Adrenal gland (tissue), 12 donors: ENCODE data around the gene NDUFAF5. TPM values are rescaled to one million over a fixed set of nuclear protein-coding genes. Genes with fewer than 3 reads are reported as not detected.
A peak's percentile ranks its signal among the peaks of the same experiment; 100 is the strongest.

Experiments used
- DNase-seq, 7 donors: peaks; one replicate each; pipeline ENCODE4 v3.0.0-alpha.2; 2019 to 2020
- H3K27ac ChIP-seq, 5 donors: fragments of 200-600 bp; sonication (generic) in 4 of 5; 1 replicate in 3 of 5; 2 replicates in 2 of 5; pipeline versions ENCODE4 v1.5.1 to v1.8.0; 2016 to 2020; ENCODE audit warnings: mild to moderate bottlenecking in 1 of 5
- H3K27me3 ChIP-seq: fragments of 200-600 bp; 2 replicates; pipeline ENCODE4 v1.8.0; 2021
- H3K36me3 ChIP-seq, 2 donors: fragments of 200-600 bp; replicated peaks in 1 of 2; 1 replicate in 1 of 2; 2 replicates in 1 of 2; pipeline versions ENCODE4 v1.5.1 to v1.8.0; 2018 to 2022
- H3K4me1 ChIP-seq, 2 donors: fragments of 200-600 bp; replicated peaks in 1 of 2; 1 replicate in 1 of 2; 2 replicates in 1 of 2; pipeline versions ENCODE4 v1.5.1 to v1.8.0; 2018 to 2021
- H3K4me3 ChIP-seq, 4 donors: fragments of 200-600 bp; sonication (generic) in 3 of 4; one replicate each; pipeline ENCODE4 v1.5.1; 2016 to 2018
- H3K9me3 ChIP-seq, 3 donors: fragments of 200-600 bp; sonication (generic) in 1 of 3; replicated peaks in 1 of 3; 1 replicate in 2 of 3; 2 replicates in 1 of 3; pipeline versions ENCODE4 v1.5.1 to v1.8.0; 2016 to 2021
- CTCF ChIP-seq, 6 experiments: fragments of 450-650 bp in 4 of 6; fragments of 200-600 bp in 2 of 6; sonication (generic) in 1 of 6; IDR thresholded peaks; 1 replicate in 5 of 6; 2 replicates in 1 of 6; pipeline versions ENCODE4 v1.5.1 to v1.8.0; 2016 to 2021; ENCODE audit warnings: antibody characterized with exemption in 6 of 6, mild to moderate bottlenecking in 2 of 6, moderate library complexity in 1 of 6
- POLR2A ChIP-seq, 2 donors: fragments of 450-650 bp; IDR thresholded peaks; one replicate each; pipeline ENCODE4 v1.6.1; 2017; ENCODE audit warnings: antibody characterized with exemption in 2 of 2, mild to moderate bottlenecking in 2 of 2, moderate library complexity in 1 of 2
- WGBS, 4 donors: extraction: QIAGEN DNeasy Blood & Tissue Kit in 2 of 4; methylation state at CpG; one replicate each; pipeline versions ENCODE4 v1.1.5 to v1.1.7; 2013 to 2017; 5-methylcytosine and 5-hydroxymethylcytosine counted together
- intact Hi-C, 2 donors: fragments of 100-400 bp; cut with DNase I; formaldehyde crosslinking; loops; one replicate each; pipeline versions ENCODE4 v1.14.1 to v1.15.0; 2022 to 2023
- polyA plus RNA-seq, 3 donors: library from polyadenylated mRNA; stranded (reverse); fragments of 200-250 nt in 2 of 3; fragments of 350-450 nt in 1 of 3; fragmentation: Illumina TruSeq in 1 of 3; extraction: RNeasy Lipid Tissue Mini Kit (QIAGEN cat#74804) in 1 of 3; gene quantifications; one replicate each; pipeline ENCODE4 v1.2.3, GENCODE V29; 2013 to 2014
- total RNA-seq, 9 donors: library from RNA; depleted of rRNA in 4 of 9; stranded (reverse); fragments of >200 nt in 4 of 9; fragments of 120-200 nt in 1 of 9; fragmentation: NEBNext Ultra II Directional in 1 of 9; extraction: Animal tissue kit (Norgen Biotek cat#: 25700) in 1 of 9; gene quantifications; one replicate each; pipeline versions ENCODE4 v1.1.0 to v1.2.4, GENCODE V29; 2013 to 2023
- donor health status: healthy with polysubstance abuse.
- donor health status: Bipolar disorder and iron deficiency.
- donor health status: DM: yes; HTN: yes; CAD: no.
- donor health status: DM: no; HTN: no; CAD: no.
- donor health status: DM: no; HTN: no; CAD: no.
- donor health status: DM: yes; HTN: yes; CAD: no.

The NDUFAF5 gene
- total and polyA plus RNA-seq, 12 donors: 6.3 to 54.1 (median 22.9) TPM

DNA sequence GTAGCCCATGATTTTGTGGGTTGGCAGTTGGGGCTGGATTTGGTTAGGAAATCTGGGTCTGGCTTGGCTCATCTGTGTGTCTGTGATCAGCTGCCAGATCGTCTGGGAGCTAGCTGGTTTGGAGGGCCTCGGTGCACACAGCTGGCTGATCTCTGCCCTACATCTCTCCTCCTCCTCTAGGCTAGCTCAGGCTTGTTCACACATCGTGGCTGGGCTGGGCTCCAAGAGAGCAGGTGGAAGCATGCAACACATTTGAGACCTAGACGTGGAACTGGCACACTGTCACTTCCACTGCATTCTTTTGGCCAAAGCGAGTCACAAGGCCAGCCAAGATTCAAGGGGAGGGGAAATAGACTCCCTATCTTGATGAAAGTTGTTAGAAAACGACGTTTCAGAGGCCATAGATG, 15.9 kb downstream of the NDUFAF5 start:
- peak; percentile 63 to 97 (median 94) for DNase-seq
- Histone ChIP-seq H3K4me1 (peaks cover 6 to 16% of the 10 kb centered on the region in 2 donors), H3K27ac (peak overlapping the region in 3 of 5 donors; percentile 24 to 43 (median 41)), H3K27me3 (no peaks in the 10 kb centered on the region), H3K9me3 (no peaks in the 10 kb centered on the region), H3K4me3 (no peak overlapping the region), H3K36me3 (peaks cover 0 to 67% of the 10 kb centered on the region in 2 donors)
- intact Hi-C loops: no loop called here
- TF ChIP-seq CTCF (IDR thresholded peaks at IDR 0.05) (no peak), POLR2A (IDR thresholded peaks at IDR 0.05) (no peak)
- 11 to 22% (median 18%) methylated on average over 6 to 7 of the region's 7 CpGs for WGBS, 4 donors

DNA sequence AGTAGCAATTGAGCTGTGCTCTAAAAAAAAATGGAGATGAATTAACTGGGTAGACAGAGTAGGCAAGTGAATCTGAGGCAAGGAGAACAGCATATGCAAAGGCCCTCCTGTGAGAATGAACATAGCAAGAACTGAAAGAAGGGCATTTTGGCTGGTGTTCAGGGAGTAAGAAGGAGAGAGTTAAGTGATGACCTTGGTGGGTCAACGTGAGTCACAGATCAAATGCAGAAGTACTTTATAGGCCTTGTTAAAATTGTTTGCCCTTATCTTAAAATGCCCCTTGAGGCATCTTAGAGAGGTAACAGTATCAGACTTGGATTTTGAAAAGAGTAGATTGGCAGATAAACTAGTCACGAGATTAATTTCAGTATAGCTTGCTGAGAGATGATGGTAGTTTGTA, 24.5 kb downstream of the NDUFAF5 start:
- intact Hi-C loops: no loop called here
- Histone ChIP-seq H3K27ac (peak overlapping the region in 2 of 5 donors; percentile 1 to 29), H3K36me3 (peaks cover 0 to 75% of the 10 kb centered on the region in 2 donors), H3K4me1 (no peaks in the 10 kb centered on the region), H3K27me3 (no peaks in the 10 kb centered on the region), H3K4me3 (no peak overlapping the region), H3K9me3 (no peaks in the 10 kb centered on the region)
- WGBS, 4 donors: 40 to 53% (median 49%) methylated on average over 2 of the region's 2 CpGs
- DNase-seq: peak in 3 of 7 donors; percentile 26 to 47 (median 43)
- TF ChIP-seq POLR2A (IDR thresholded peaks at IDR 0.05): no peak
- TF ChIP-seq CTCF (IDR thresholded peaks at IDR 0.05): no peak

- Histone ChIP-seq H3K4me3 (no peak overlapping the region), H3K27ac (peak overlapping the region in 2 of 5 donors; percentile 1 to 29), H3K36me3 (peaks cover 0 to 75% of the 10 kb centered on the region in 2 donors), H3K9me3 (no peaks in the 10 kb centered on the region), H3K27me3 (no peaks in the 10 kb centered on the region), H3K4me1 (no peaks in the 10 kb centered on the region)
- DNase-seq: no peak
- TF ChIP-seq CTCF (IDR thresholded peaks at IDR 0.05) (no peak), POLR2A (IDR thresholded peaks at IDR 0.05) (no peak)
- 90 to 100% (median 94%) methylated on average over 3 of the region's 3 CpGs for WGBS, 4 donors
- intact Hi-C loops: no loop called here
Measured at GRCh38 chr20:13809855-13810254, 25.0 kb downstream of the NDUFAF5 start.

GRCh38 chr20:13810446-13810845, 25.6 kb downstream of the NDUFAF5 start:
- H3K27me3 ChIP-seq: no peaks in the 10 kb centered on the region
- H3K9me3 ChIP-seq: no peaks in the 10 kb centered on the region
- TF ChIP-seq POLR2A (IDR thresholded peaks at IDR 0.05): no peak
- no peak for TF ChIP-seq CTCF (IDR thresholded peaks at IDR 0.05)
- H3K4me3 ChIP-seq: no peak overlapping the region
- peaks cover 0 to 70% of the 10 kb centered on the region in 2 donors for H3K36me3 ChIP-seq
- DNase-seq: no peak
- no peak overlapping the region for H3K27ac ChIP-seq
- intact Hi-C loops: no loop called here
- no peaks in the 10 kb centered on the region for H3K4me1 ChIP-seq
